Right kidney (tissue), 1 donor: Measurements from ENCODE around the gene APOBEC2.

Experiments
- DNase-seq: peaks from one replicate; pipeline ENCODE4 v3.0.0-alpha.2; 2016

APOBEC2 gene

GRCh38 chr6:41037107-41037900, 15.7 kb upstream of the APOBEC2 start:
- no peak for DNase-seq

- DNase-seq: no peak
Measured at GRCh38 chr6:41038205-41038604, 14.8 kb upstream of the APOBEC2 start.

- peak; percentile 47 for DNase-seq
Measured at GRCh38 chr6:41039060-41039998, 13.7 kb upstream of the APOBEC2 start, which contains the start of gene UNC5CL. Gene UNC5CL (minus strand): TSS chr6:41039221. CDS start chr6:41035074, 4,147 bp downstream.

- peak; percentile 51 for DNase-seq
Measured at GRCh38 chr6:41040101-41040939, 12.7 kb upstream of the APOBEC2 start.

GRCh38 chr6:41040940-41041536, 12.0 kb upstream of the APOBEC2 start:
- DNase-seq: no peak

- no peak for DNase-seq
Measured at GRCh38 chr6:41042226-41043055, 10.6 kb upstream of the APOBEC2 start, which contains the start of gene TSPO2. Gene TSPO2 (plus strand): TSS chr6:41042467. CDS start chr6:41042986, 519 bp downstream.

- DNase-seq: no peak
Measured at GRCh38 chr6:41043151-41043550, 9.9 kb upstream of the APOBEC2 start.

GRCh38 chr6:41045664-41046063, 7.3 kb upstream of the APOBEC2 start:
- DNase-seq: no peak

- no peak for DNase-seq
Measured at GRCh38 chr6:41046084-41046483, 6.9 kb upstream of the APOBEC2 start.

GRCh38 chr6:41047306-41047705, 5.7 kb upstream of the APOBEC2 start:
- DNase-seq: no peak

GRCh38 chr6:41047745-41048732, 5.0 kb upstream of the APOBEC2 start:
- no peak for DNase-seq

- no peak for DNase-seq
Measured at GRCh38 chr6:41049521-41049920, 3.5 kb upstream of the APOBEC2 start.

- DNase-seq: no peak
Measured at GRCh38 chr6:41049955-41050354, 3.0 kb upstream of the APOBEC2 start.

GRCh38 chr6:41050536-41050935, 2.5 kb upstream of the APOBEC2 start:
- DNase-seq: no peak

GRCh38 chr6:41051873-41052272, 1.1 kb upstream of the APOBEC2 start:
- no peak for DNase-seq

- DNase-seq: no peak
Measured at GRCh38 chr6:41054511-41054910, 1.5 kb downstream of the APOBEC2 start.

GRCh38 chr6:41055149-41055548, 2.1 kb downstream of the APOBEC2 start:
- no peak for DNase-seq

GRCh38 chr6:41056768-41057490, 3.9 kb downstream of the APOBEC2 start:
- DNase-seq: no peak

GRCh38 chr6:41058783-41059181, 5.8 kb downstream of the APOBEC2 start:
- DNase-seq: no peak
